ENCODE measurements around the gene RASGRP3. TPM values are rescaled to one million over a fixed set of nuclear protein-coding genes. Genes with fewer than 3 reads are reported as not detected.
A peak's percentile ranks its signal among the peaks of the same experiment; 100 is the strongest.

The RASGRP3 gene
- total RNA-seq (2014; rRNA removed; shearing (Covaris generic)) (0.22 TPM in 1 of 2 replicates, not detected in the other), polyA plus RNA-seq (2016; fragmentation: Nextera tagmentation; extraction: Ambion mirVana) (0.18 and 0.23 TPM in 2 replicates)

- peak within 1 kb of the TSS; percentile 68 for H3K27ac ChIP-seq
- H3K36me3 ChIP-seq (ENCODE audit: low read depth), result no peaks in the 10 kb centered on the region
- no peaks in the 10 kb centered on the region for H4K20me1 ChIP-seq (ENCODE audit: insufficient read depth)
- H3K79me2 ChIP-seq (ENCODE audit: insufficient read depth), result no peaks in the 10 kb centered on the region
- no peaks in the 10 kb centered on the region for H3K9me3 ChIP-seq (ENCODE audit: low read depth)
- in situ Hi-C loops (cut with MboI), result no loop called here
- H3K4me1 ChIP-seq (ENCODE audit: insufficient read depth), result peaks cover 5% of the 10 kb centered on the region
- H3K9me2 ChIP-seq (ENCODE audit: insufficient read depth), result no peaks in the 10 kb centered on the region
- H2AFZ ChIP-seq, result peak within 1 kb of the TSS; percentile 98
- peaks cover 20% of the 10 kb centered on the region for H3F3A ChIP-seq (ENCODE audit: insufficient read depth)
- WGBS, 2 experiments (ENCODE audit: low coverage in 1 of 2, low lambda C conversion rate in 2 of 2, missing lambda C conversion rate in 2 of 2), result 1% methylated on average over 18 of the region's 18 CpGs
- peak within 1 kb of the TSS; percentile 92 for H3K4me3 ChIP-seq
- H3K9ac ChIP-seq, result peak within 1 kb of the TSS; percentile 86
- DNase-seq, result peak; percentile 92
- TF ChIP-seq EZH2phosphoT487 (IDR thresholded peaks at IDR 0.05; ENCODE audit: insufficient read depth, low read depth) (no peak), EZH2 (IDR thresholded peaks at IDR 0.05; ENCODE audit: insufficient read depth, poor library complexity, severe bottlenecking) (no peak)
- H3K4me2 ChIP-seq (ENCODE audit: unreplicated experiment), result peak within 1 kb of the TSS; percentile 100
- no peaks in the 10 kb centered on the region for H3K27me3 ChIP-seq (replicated peaks; ENCODE audit: insufficient read depth)
Measured at GRCh38 chr2:33476131-33476792, at the start of gene RASGRP3. TSS of gene RASGRP3 (plus strand) at chr2:33476649. CDS start at chr2:33515137, 38,488 bp downstream.

DNA sequence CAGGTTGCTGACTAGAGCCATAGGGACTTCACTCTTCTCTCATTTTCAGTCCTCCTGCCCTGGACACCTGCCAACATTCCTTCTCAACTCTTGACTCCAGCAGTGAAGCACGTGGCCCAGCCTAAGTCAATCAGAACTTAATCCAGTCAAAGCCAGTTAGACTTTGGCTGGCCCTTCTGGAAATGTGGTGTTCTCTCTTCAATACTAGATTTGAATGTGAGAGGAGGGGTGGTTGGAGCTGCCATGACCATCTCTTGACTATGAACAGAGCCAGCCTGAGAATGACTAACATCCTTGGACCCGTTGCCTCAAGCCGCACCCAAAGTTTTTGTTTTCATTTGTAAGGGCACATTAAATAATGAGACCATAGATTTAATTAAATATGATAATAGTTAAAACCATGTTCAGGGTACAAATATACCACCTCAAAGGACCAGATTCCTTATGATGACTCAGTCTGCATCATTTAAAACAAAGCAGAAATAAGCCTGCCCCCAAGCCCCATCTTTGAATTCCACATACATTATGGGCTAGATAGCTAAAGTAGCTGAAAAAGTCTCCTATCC lies 49.7 kb upstream of the RASGRP3 start:
- peak; percentile 65 for DNase-seq
- in situ Hi-C loops (cut with MboI), result no loop called here
- no peaks in the 10 kb centered on the region for H4K20me1 ChIP-seq (ENCODE audit: insufficient read depth)
- H2AFZ ChIP-seq, result no peak overlapping the region
- TF ChIP-seq EZH2 (IDR thresholded peaks at IDR 0.05; ENCODE audit: insufficient read depth, poor library complexity, severe bottlenecking), result no peak
- TF ChIP-seq EZH2phosphoT487 (IDR thresholded peaks at IDR 0.05; ENCODE audit: insufficient read depth, low read depth), result no peak
- H3K4me3 ChIP-seq, result no peak overlapping the region
- H3K36me3 ChIP-seq (ENCODE audit: low read depth), result no peaks in the 10 kb centered on the region
- H3K27me3 ChIP-seq (replicated peaks; ENCODE audit: insufficient read depth), result no peaks in the 10 kb centered on the region
- peaks cover 24% of the 10 kb centered on the region for H3F3A ChIP-seq (ENCODE audit: insufficient read depth)
- H3K27ac ChIP-seq, result peak overlapping the region; percentile 36
- H3K9me2 ChIP-seq (ENCODE audit: insufficient read depth), result no peaks in the 10 kb centered on the region
- no peaks in the 10 kb centered on the region for H3K79me2 ChIP-seq (ENCODE audit: insufficient read depth)
- 6 to 16% methylated on average over 3 of the region's 3 CpGs for WGBS, 2 experiments (ENCODE audit: low coverage in 1 of 2, low lambda C conversion rate in 2 of 2, missing lambda C conversion rate in 2 of 2)
- no peak overlapping the region for H3K4me2 ChIP-seq (ENCODE audit: unreplicated experiment)
- no peaks in the 10 kb centered on the region for H3K9me3 ChIP-seq (ENCODE audit: low read depth)
- peaks cover 24% of the 10 kb centered on the region for H3K4me1 ChIP-seq (ENCODE audit: insufficient read depth)
- H3K9ac ChIP-seq, result no peak overlapping the region

DNA sequence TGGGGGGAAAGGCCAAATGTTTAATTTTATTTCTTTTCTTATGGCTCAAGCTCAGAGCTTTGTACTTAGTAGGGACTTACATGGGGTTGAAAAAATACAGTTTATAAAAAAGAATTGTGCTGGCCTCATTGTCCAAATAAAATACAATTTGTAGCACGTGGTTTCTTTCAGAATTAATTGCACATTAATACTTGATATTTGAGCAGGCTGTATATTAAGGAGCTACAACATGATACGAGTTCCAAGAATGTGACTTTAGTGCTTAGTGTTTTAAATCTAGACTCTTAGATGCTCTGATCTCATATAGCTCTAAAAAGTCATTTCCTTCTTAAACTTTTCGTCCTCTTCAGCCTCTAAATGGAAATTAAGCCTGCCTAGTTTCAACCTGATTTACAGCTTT lies 46.4 kb upstream of the RASGRP3 start:
- Histone ChIP-seq H3K9me3 (ENCODE audit: low read depth) (no peaks in the 10 kb centered on the region), H3K9me2 (ENCODE audit: insufficient read depth) (no peaks in the 10 kb centered on the region), H3K4me1 (ENCODE audit: insufficient read depth) (peaks cover 22% of the 10 kb centered on the region), H3K27me3 (replicated peaks; ENCODE audit: insufficient read depth) (no peaks in the 10 kb centered on the region), H3K27ac (no peak overlapping the region), H3K4me3 (no peak overlapping the region), H3K36me3 (ENCODE audit: low read depth) (no peaks in the 10 kb centered on the region), H3F3A (ENCODE audit: insufficient read depth) (peaks cover 23% of the 10 kb centered on the region), H4K20me1 (ENCODE audit: insufficient read depth) (no peaks in the 10 kb centered on the region), H3K4me2 (ENCODE audit: unreplicated experiment) (no peak overlapping the region), H3K79me2 (ENCODE audit: insufficient read depth) (no peaks in the 10 kb centered on the region), H2AFZ (no peak overlapping the region), H3K9ac (no peak overlapping the region)
- TF ChIP-seq EZH2phosphoT487 (IDR thresholded peaks at IDR 0.05; ENCODE audit: insufficient read depth, low read depth) (no peak), EZH2 (IDR thresholded peaks at IDR 0.05; ENCODE audit: insufficient read depth, poor library complexity, severe bottlenecking) (no peak)
- 48 to 49% methylated on average over 3 of the region's 3 CpGs for WGBS, 2 experiments (ENCODE audit: low coverage in 1 of 2, low lambda C conversion rate in 2 of 2, missing lambda C conversion rate in 2 of 2)
- in situ Hi-C loops (cut with MboI), result no loop called here
- no peak for DNase-seq

DNA sequence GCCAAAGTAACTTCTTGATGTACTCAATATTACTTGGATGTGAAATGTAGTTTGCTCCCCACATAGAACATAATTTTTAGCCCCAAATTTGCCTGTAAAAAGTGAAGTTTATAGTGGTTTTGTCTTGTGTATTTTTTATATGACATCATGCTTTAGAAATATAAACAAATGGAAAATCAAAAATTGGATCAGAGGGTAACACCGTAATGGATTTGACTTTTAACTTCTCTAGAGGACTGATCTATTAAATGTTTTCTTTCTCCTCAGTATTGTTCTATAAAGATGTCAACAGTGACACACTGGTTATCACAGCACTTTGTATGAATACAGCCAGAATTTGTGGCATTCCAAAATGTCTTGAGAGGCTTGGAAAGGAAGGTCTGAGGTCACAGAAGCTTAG lies 45.6 kb upstream of the RASGRP3 start:
- H3F3A ChIP-seq (ENCODE audit: insufficient read depth), result peaks cover 16% of the 10 kb centered on the region
- H2AFZ ChIP-seq, result no peak overlapping the region
- in situ Hi-C loops (cut with MboI), result no loop called here
- no peak overlapping the region for H3K27ac ChIP-seq
- no peak overlapping the region for H3K9ac ChIP-seq
- H3K9me3 ChIP-seq (ENCODE audit: low read depth), result no peaks in the 10 kb centered on the region
- H4K20me1 ChIP-seq (ENCODE audit: insufficient read depth), result no peaks in the 10 kb centered on the region
- no peak overlapping the region for H3K4me3 ChIP-seq
- no peak for DNase-seq
- H3K4me2 ChIP-seq (ENCODE audit: unreplicated experiment), result no peak overlapping the region
- 75 to 79% methylated on average over 1 of the region's 1 CpG for WGBS, 2 experiments (ENCODE audit: low coverage in 1 of 2, low lambda C conversion rate in 2 of 2, missing lambda C conversion rate in 2 of 2)
- H3K79me2 ChIP-seq (ENCODE audit: insufficient read depth), result no peaks in the 10 kb centered on the region
- TF ChIP-seq EZH2 (IDR thresholded peaks at IDR 0.05; ENCODE audit: insufficient read depth, poor library complexity, severe bottlenecking) (no peak), EZH2phosphoT487 (IDR thresholded peaks at IDR 0.05; ENCODE audit: insufficient read depth, low read depth) (no peak)
- H3K4me1 ChIP-seq (ENCODE audit: insufficient read depth), result peaks cover 15% of the 10 kb centered on the region
- H3K27me3 ChIP-seq (replicated peaks; ENCODE audit: insufficient read depth), result no peaks in the 10 kb centered on the region
- no peaks in the 10 kb centered on the region for H3K36me3 ChIP-seq (ENCODE audit: low read depth)
- no peaks in the 10 kb centered on the region for H3K9me2 ChIP-seq (ENCODE audit: insufficient read depth)
